ENCODE measurements around the gene MBOAT2. TPM values are rescaled to one million over a fixed set of nuclear protein-coding genes. Genes with fewer than 3 reads are reported as not detected.

Gene MBOAT2
- polyA plus RNA-seq, 4 donors = 1.4 to 15.8 (median 2.5) TPM

DNA sequence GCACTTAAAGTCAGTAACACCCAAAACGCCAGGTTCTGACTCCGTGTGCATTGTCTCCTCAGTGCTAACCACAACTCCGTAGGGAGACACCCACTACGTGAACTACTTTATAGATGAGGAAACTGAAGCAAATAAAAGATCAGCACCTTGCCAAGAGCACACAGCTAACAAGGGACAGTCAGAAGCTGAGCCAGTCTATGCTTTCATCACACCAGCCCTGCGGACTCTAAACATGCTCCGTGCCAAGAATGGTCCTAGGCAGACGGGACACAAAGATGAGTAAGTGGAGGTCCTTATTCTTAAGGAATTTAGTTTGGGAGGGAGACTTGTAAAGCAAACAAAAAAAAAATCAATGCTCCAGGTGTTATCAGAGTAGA is 9.6 kb downstream of the MBOAT2 start:
- H3K4me3 ChIP-seq (ENCODE audit: low read depth in 1 of 3, low read length in 3 of 3) = no peak overlapping the region
- no peaks in the 10 kb centered on the region for H3K4me1 ChIP-seq (ENCODE audit: control insufficient read depth in 3 of 3, insufficient read depth in 2 of 3, low read depth in 1 of 3, low read length in 2 of 3)
- H3K27ac ChIP-seq (ENCODE audit: low read depth in 1 of 3, low read length in 2 of 3) = no peak overlapping the region
- no peaks in the 10 kb centered on the region for H3K36me3 ChIP-seq (ENCODE audit: control insufficient read depth in 3 of 3, insufficient read depth in 2 of 3, low read depth in 1 of 3, low read length in 3 of 3)
- DNase-seq = no peak
- no peaks in the 10 kb centered on the region for H3K9me3 ChIP-seq (ENCODE audit: control insufficient read depth in 2 of 2, insufficient read depth in 1 of 2, low read depth in 1 of 2, low read length in 1 of 2)
- FAIRE-seq = no peak
- WGBS, 3 donors = 85 to 91% (median 90%) methylated on average over 7 of the region's 7 CpGs
- H3K27me3 ChIP-seq (ENCODE audit: control insufficient read depth in 3 of 3, insufficient read depth in 3 of 3, low read length in 3 of 3) = no peaks in the 10 kb centered on the region

DNA sequence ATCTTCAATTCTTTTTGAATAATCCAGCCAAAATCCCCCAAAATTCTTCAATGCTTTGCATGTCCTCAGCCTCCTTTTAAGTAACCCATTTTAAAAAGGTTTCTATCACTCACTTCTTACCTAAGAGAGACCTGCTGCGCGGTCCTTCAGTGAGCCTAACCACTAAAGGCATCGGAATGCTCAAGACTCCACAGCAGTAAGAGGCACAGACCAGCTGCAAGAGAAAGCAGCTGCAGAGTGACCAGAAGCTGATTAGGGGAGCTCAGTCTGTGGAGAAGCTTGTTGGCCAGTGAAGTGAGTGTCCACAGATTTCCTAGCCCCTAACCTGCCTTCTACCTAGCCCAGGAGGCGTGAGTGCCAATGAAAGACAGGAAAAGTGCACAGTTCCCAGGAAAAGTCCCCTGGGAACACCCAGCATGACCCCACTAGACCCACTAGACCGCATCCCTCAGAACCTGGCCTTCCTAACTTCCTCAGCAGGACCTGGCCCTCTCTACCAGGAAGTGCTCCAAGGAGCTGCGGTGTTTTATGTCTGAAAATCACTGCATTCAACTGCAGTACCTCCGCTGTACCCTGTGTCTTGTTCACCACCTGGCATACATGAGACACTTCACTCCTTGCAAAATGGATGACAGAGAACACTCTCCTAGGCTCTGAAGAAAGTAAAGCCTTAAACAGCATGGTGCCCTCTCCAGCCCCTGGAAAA is 10.1 kb downstream of the MBOAT2 start:
- H3K27ac ChIP-seq (ENCODE audit: low read depth in 1 of 3, low read length in 2 of 3) = no peak overlapping the region
- no peaks in the 10 kb centered on the region for H3K27me3 ChIP-seq (ENCODE audit: control insufficient read depth in 3 of 3, insufficient read depth in 3 of 3, low read length in 3 of 3)
- 90 to 95% (median 90%) methylated on average over 7 of the region's 7 CpGs for WGBS, 3 donors
- DNase-seq = no peak
- H3K4me1 ChIP-seq (ENCODE audit: control insufficient read depth in 3 of 3, insufficient read depth in 2 of 3, low read depth in 1 of 3, low read length in 2 of 3) = no peaks in the 10 kb centered on the region
- no peak overlapping the region for H3K4me3 ChIP-seq (ENCODE audit: low read depth in 1 of 3, low read length in 3 of 3)
- H3K9me3 ChIP-seq (ENCODE audit: control insufficient read depth in 2 of 2, insufficient read depth in 1 of 2, low read depth in 1 of 2, low read length in 1 of 2) = no peaks in the 10 kb centered on the region
- no peaks in the 10 kb centered on the region for H3K36me3 ChIP-seq (ENCODE audit: control insufficient read depth in 3 of 3, insufficient read depth in 2 of 3, low read depth in 1 of 3, low read length in 3 of 3)
- no peak for FAIRE-seq

DNA sequence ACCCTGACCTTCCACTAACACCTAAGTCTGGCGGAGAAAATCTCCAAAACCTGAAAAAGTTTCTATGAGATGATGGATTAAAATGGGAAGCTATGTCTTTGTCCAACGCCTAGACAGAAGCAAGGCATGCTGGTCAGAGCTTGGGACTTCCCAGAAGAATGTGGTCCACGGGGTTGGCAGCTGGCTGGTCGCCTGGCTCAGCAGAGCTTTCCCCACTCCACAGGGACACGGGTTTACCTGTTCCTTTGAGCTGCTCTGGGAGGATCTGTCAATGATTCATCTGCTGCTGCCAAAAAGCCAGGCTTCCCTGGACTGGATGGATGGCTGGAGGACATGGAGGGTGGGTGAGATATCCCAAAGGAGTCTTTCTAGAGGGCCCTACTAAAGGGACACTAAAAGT is 10.8 kb downstream of the MBOAT2 start:
- Histone ChIP-seq H3K4me3 (ENCODE audit: low read depth in 1 of 3, low read length in 3 of 3) (no peak overlapping the region), H3K36me3 (ENCODE audit: control insufficient read depth in 3 of 3, insufficient read depth in 2 of 3, low read depth in 1 of 3, low read length in 3 of 3) (no peaks in the 10 kb centered on the region), H3K9me3 (ENCODE audit: control insufficient read depth in 2 of 2, insufficient read depth in 1 of 2, low read depth in 1 of 2, low read length in 1 of 2) (no peaks in the 10 kb centered on the region), H3K27ac (ENCODE audit: low read depth in 1 of 3, low read length in 2 of 3) (no peak overlapping the region), H3K27me3 (ENCODE audit: control insufficient read depth in 3 of 3, insufficient read depth in 3 of 3, low read length in 3 of 3) (no peaks in the 10 kb centered on the region), H3K4me1 (ENCODE audit: control insufficient read depth in 3 of 3, insufficient read depth in 2 of 3, low read depth in 1 of 3, low read length in 2 of 3) (no peaks in the 10 kb centered on the region)
- DNase-seq (no peak), FAIRE-seq (no peak)
- WGBS, 3 donors = 68 to 77% (median 70%) methylated on average over 5 of the region's 5 CpGs

DNA sequence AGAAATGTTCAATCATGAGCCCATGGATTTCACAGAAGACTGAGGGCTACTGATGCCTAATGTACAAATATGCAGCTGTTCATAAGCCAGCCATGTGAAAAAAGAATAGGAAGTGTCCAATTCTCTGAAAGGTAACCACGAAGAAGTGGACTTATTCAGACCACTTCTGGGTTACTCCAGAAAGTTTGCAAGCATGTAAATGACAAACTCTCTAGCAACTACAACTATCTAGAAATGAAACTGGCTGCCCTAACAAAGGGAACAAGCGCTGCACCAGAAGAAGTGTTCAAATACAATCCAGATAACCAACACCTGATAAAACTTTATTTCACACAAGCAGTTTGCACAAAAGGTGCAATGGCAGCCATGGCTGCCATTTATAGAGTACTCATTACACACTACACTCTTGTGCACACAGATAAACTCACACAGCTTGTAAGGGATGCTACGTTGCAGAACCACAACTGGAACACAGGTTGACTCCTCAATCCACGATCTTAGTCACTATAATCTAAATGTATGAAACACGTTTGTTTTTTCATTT is 13.9 kb downstream of the MBOAT2 start:
- FAIRE-seq (no peak), DNase-seq (no peak)
- Histone ChIP-seq H3K36me3 (ENCODE audit: control insufficient read depth in 3 of 3, insufficient read depth in 2 of 3, low read depth in 1 of 3, low read length in 3 of 3) (no peaks in the 10 kb centered on the region), H3K27ac (ENCODE audit: low read depth in 1 of 3, low read length in 2 of 3) (no peak overlapping the region), H3K4me1 (ENCODE audit: control insufficient read depth in 3 of 3, insufficient read depth in 2 of 3, low read depth in 1 of 3, low read length in 2 of 3) (no peaks in the 10 kb centered on the region), H3K9me3 (ENCODE audit: control insufficient read depth in 2 of 2, insufficient read depth in 1 of 2, low read depth in 1 of 2, low read length in 1 of 2) (no peaks in the 10 kb centered on the region), H3K27me3 (ENCODE audit: control insufficient read depth in 3 of 3, insufficient read depth in 3 of 3, low read length in 3 of 3) (no peaks in the 10 kb centered on the region), H3K4me3 (ENCODE audit: low read depth in 1 of 3, low read length in 3 of 3) (no peak overlapping the region)
- 82 to 86% (median 84%) methylated on average over 5 of the region's 5 CpGs for WGBS, 3 donors

DNA sequence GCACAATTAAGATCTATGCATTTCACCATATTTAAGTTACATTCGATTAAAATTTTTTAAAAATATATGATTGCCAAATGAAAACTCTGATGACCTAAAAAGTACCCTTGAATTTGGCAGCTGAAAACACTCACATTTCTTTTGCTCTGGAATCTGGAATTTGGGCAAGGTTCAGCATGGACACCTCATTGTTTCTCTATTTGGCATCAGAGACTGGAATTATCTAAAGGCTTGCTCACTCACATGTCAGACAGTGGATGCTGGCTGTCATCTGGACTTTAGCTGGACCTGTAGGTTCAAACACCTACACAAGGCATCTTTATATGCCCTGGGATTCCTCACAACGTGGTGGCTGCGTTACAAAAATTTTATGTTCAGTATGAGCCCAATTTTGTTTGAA is 16.1 kb downstream of the MBOAT2 start:
- Histone ChIP-seq H3K36me3 (ENCODE audit: control insufficient read depth in 3 of 3, insufficient read depth in 2 of 3, low read depth in 1 of 3, low read length in 3 of 3) (no peaks in the 10 kb centered on the region), H3K27ac (ENCODE audit: low read depth in 1 of 3, low read length in 2 of 3) (no peak overlapping the region), H3K4me1 (ENCODE audit: control insufficient read depth in 3 of 3, insufficient read depth in 2 of 3, low read depth in 1 of 3, low read length in 2 of 3) (no peaks in the 10 kb centered on the region), H3K9me3 (ENCODE audit: control insufficient read depth in 2 of 2, insufficient read depth in 1 of 2, low read depth in 1 of 2, low read length in 1 of 2) (no peaks in the 10 kb centered on the region), H3K4me3 (ENCODE audit: low read depth in 1 of 3, low read length in 3 of 3) (no peak overlapping the region), H3K27me3 (ENCODE audit: control insufficient read depth in 3 of 3, insufficient read depth in 3 of 3, low read length in 3 of 3) (no peaks in the 10 kb centered on the region)
- WGBS, 3 donors = 86 to 93% (median 91%) methylated on average over 3 of the region's 3 CpGs
- FAIRE-seq (no peak), DNase-seq (no peak)

DNA sequence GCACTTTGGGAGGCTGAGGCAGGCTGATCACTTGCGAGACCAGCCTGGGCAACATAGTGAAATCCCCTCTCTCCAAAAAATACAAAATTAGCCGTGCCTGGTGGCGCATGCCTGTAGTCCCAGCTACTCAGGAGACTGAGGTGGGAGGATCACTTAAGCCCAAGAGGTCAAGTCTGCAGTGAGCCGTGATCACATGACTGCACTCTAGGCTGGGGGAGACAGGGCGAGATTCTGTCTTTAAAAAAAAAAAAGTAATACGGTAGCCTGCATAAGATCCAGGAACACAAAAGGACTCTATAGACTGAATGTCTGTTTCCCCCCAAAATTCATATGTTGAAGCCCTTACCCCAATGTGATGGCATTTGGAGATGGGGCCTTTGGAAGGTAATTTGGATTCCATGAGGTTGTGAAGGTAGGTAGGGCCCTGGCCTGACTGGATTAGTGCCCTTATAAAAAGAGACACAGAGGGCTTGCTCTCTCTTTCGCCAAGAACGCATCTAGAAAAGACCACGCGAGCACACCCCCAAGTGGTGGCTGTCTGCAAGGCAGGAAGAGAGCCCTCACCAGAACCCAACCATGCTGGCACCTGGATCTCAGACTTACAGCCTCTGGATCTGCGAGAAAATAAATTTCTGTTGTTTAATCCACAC is 17.0 kb downstream of the MBOAT2 start:
- H3K36me3 ChIP-seq (ENCODE audit: control insufficient read depth in 3 of 3, insufficient read depth in 2 of 3, low read depth in 1 of 3, low read length in 3 of 3) = no peaks in the 10 kb centered on the region
- no peaks in the 10 kb centered on the region for H3K27me3 ChIP-seq (ENCODE audit: control insufficient read depth in 3 of 3, insufficient read depth in 3 of 3, low read length in 3 of 3)
- no peaks in the 10 kb centered on the region for H3K4me1 ChIP-seq (ENCODE audit: control insufficient read depth in 3 of 3, insufficient read depth in 2 of 3, low read depth in 1 of 3, low read length in 2 of 3)
- H3K4me3 ChIP-seq (ENCODE audit: low read depth in 1 of 3, low read length in 3 of 3) = no peak overlapping the region
- H3K27ac ChIP-seq (ENCODE audit: low read depth in 1 of 3, low read length in 2 of 3) = no peak overlapping the region
- DNase-seq = peak in 1 of 2 donors; percentile 26
- H3K9me3 ChIP-seq (ENCODE audit: control insufficient read depth in 2 of 2, insufficient read depth in 1 of 2, low read depth in 1 of 2, low read length in 1 of 2) = no peaks in the 10 kb centered on the region
- 84 to 94% (median 92%) methylated on average over 11 of the region's 11 CpGs for WGBS, 3 donors
- FAIRE-seq = no peak

DNA sequence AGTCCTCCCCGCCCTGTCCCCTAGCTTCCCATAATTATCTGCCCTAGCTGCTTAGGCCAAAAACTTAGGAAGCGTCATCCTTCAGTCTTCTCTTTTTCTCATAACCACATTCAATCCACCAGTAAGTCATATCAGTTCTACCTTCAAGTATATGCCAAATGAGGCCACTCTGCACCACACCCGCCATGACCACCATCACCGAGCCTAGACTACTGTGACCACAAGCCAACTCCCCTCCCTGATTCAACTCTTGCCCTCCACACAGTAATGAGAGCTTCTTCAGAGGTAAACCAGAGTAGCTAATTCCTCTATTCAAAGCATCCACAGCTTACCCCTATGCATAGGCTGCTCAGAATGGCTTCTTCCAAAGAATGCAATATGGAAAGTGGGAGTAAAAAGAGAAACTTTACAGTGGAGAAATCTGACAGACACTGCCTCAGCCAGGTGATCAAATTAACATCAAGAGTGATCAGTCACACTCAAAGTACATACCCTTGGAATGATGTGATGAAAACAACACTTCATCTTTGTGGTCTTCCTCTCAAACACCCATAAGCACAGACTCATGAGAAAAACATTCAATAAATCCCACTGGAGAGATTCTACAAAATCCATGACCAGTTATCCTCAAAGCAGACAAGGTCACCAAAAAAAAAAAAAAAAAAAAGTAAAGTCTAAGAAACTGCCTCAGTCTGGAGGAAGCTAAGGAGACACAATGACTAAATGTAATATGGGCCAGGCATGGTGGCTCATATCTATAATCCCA is 17.7 kb downstream of the MBOAT2 start:
- H3K36me3 ChIP-seq (ENCODE audit: control insufficient read depth in 3 of 3, insufficient read depth in 2 of 3, low read depth in 1 of 3, low read length in 3 of 3) = no peaks in the 10 kb centered on the region
- no peaks in the 10 kb centered on the region for H3K4me1 ChIP-seq (ENCODE audit: control insufficient read depth in 3 of 3, insufficient read depth in 2 of 3, low read depth in 1 of 3, low read length in 2 of 3)
- H3K4me3 ChIP-seq (ENCODE audit: low read depth in 1 of 3, low read length in 3 of 3) = no peak overlapping the region
- no peak for FAIRE-seq
- no peak overlapping the region for H3K27ac ChIP-seq (ENCODE audit: low read depth in 1 of 3, low read length in 2 of 3)
- H3K9me3 ChIP-seq (ENCODE audit: control insufficient read depth in 2 of 2, insufficient read depth in 1 of 2, low read depth in 1 of 2, low read length in 1 of 2) = no peaks in the 10 kb centered on the region
- whole genome bisulfite sequencing, 3 donors = 84 to 94% (median 90%) methylated on average over 4 of the region's 4 CpGs
- DNase-seq = no peak
- H3K27me3 ChIP-seq (ENCODE audit: control insufficient read depth in 3 of 3, insufficient read depth in 3 of 3, low read length in 3 of 3) = no peaks in the 10 kb centered on the region

DNA sequence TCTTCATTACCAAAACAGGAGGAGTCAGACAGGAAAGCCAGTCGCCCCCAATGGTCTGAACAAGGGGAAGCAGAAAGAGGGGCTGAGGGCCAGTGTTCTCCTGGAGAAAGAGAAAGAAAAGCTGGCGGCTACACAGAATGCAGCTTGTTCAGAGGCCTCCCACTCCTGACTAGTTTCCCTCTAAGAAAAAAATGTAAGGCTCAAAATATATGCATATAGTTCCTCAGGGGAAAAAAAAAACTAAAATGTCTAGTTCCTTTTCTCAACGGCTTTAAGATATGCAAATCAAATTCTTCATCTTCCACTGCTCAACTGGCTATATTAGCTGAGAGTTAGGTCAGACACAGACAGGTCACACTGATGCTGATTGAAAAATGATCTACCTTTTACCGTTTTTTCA is 18.6 kb downstream of the MBOAT2 start:
- Histone ChIP-seq H3K4me3 (ENCODE audit: low read depth in 1 of 3, low read length in 3 of 3) (no peak overlapping the region), H3K36me3 (ENCODE audit: control insufficient read depth in 3 of 3, insufficient read depth in 2 of 3, low read depth in 1 of 3, low read length in 3 of 3) (no peaks in the 10 kb centered on the region), H3K27me3 (ENCODE audit: control insufficient read depth in 3 of 3, insufficient read depth in 3 of 3, low read length in 3 of 3) (no peaks in the 10 kb centered on the region), H3K9me3 (ENCODE audit: control insufficient read depth in 2 of 2, insufficient read depth in 1 of 2, low read depth in 1 of 2, low read length in 1 of 2) (no peaks in the 10 kb centered on the region), H3K27ac (ENCODE audit: low read depth in 1 of 3, low read length in 2 of 3) (no peak overlapping the region), H3K4me1 (ENCODE audit: control insufficient read depth in 3 of 3, insufficient read depth in 2 of 3, low read depth in 1 of 3, low read length in 2 of 3) (no peaks in the 10 kb centered on the region)
- FAIRE-seq (no peak), DNase-seq (no peak)
- WGBS, 3 donors = 63 to 71% (median 66%) methylated on average over 4 of the region's 4 CpGs

Data from small intestine (tissue), 7 donors.